Stimulated activated naive CD8-positive, alpha-beta T cell treated with anti-CD3 and anti-CD28 coated beads, Interleukin-15, Interleukin-2, amounts not matched to agents 100 U/mL and 50 U/mL, for 24 hours (primary cell): ENCODE results near the gene HOXA4.

ENCODE experiments used
- ATAC-seq: fragments of 150-1000 bp; cut with Tn5 transposase; one replicate; pipeline ENCODE4 v1.10.0; 2021
- DNase-seq: peaks from one replicate; pipeline ENCODE4 v3.0.0; 2021

HOXA4 gene

GRCh38 chr7:27157702-27158431 is 27.3 kb upstream of the HOXA4 start:
- ATAC-seq: no peak

GRCh38 chr7:27156916-27157701 is 26.6 kb upstream of the HOXA4 start:
- DNase-seq (no peak), ATAC-seq (no peak)

More at GRCh38 chr7:27157702-27158431, 27.3 kb upstream of the HOXA4 start:
- no peak for DNase-seq

GRCh38 chr7:27156508-27156898 is 25.9 kb upstream of the HOXA4 start, which contains the start of gene HOXA7:
Gene HOXA7 (minus strand): TSS chr7:27156675. CDS start chr7:27156545, 130 bp downstream.
- no peak for ATAC-seq

GRCh38 chr7:27155816-27156507 is 25.4 kb upstream of the HOXA4 start:
- no peak for ATAC-seq
- no peak for DNase-seq

More at GRCh38 chr7:27156508-27156898, 25.9 kb upstream of the HOXA4 start, which contains the start of gene HOXA7:
- DNase-seq: no peak

- peak; percentile 44 for DNase-seq
- no peak for ATAC-seq
Observed at GRCh38 chr7:27154901-27155815, 24.6 kb upstream of the HOXA4 start.

GRCh38 chr7:27154369-27154768 is 23.8 kb upstream of the HOXA4 start:
- DNase-seq: no peak
- ATAC-seq: no peak

- ATAC-seq: no peak
- no peak for DNase-seq
Observed at GRCh38 chr7:27153526-27153925, 23.0 kb upstream of the HOXA4 start.

GRCh38 chr7:27152816-27153442 is 22.4 kb upstream of the HOXA4 start:
- DNase-seq (no peak), ATAC-seq (no peak)

GRCh38 chr7:27151931-27152815 is 21.6 kb upstream of the HOXA4 start, which contains the start of gene HOXA3:
Gene HOXA3 (minus strand): TSS chr7:27152583. CDS start chr7:27110640, 41,943 bp downstream.
- DNase-seq: no peak
- ATAC-seq: no peak

- DNase-seq: no peak
- ATAC-seq: no peak
Observed at GRCh38 chr7:27151341-27151930, 20.9 kb upstream of the HOXA4 start.

GRCh38 chr7:27150568-27151340 is 20.2 kb upstream of the HOXA4 start:
- ATAC-seq (peak; percentile 81), DNase-seq (peak; percentile 75)

GRCh38 chr7:27149842-27150567 is 19.4 kb upstream of the HOXA4 start:
- ATAC-seq: no peak
- DNase-seq: no peak

GRCh38 chr7:27148756-27149641 is 18.4 kb upstream of the HOXA4 start:
- DNase-seq: no peak
- no peak for ATAC-seq

- DNase-seq (no peak), ATAC-seq (no peak)
Observed at GRCh38 chr7:27148031-27148755, 17.6 kb upstream of the HOXA4 start.

- ATAC-seq (no peak), DNase-seq (no peak)
Observed at GRCh38 chr7:27147199-27148030, 16.9 kb upstream of the HOXA4 start, which contains the start of gene HOXA6. Gene HOXA6 (minus strand): TSS chr7:27147774. CDS start chr7:27147749, 25 bp downstream.
